CD4-positive, alpha-beta T cell treated with Interleukin-21 for 1 hour (primary cell): ENCODE data around the gene KCNH8.

Experiments
- DNase-seq: peaks from one replicate; pipeline ENCODE4 v3.0.0-alpha.2; 2020

The KCNH8 gene

GRCh38 chr3:19522305-19522704 lies 374.0 kb downstream of the KCNH8 start:
- no peak for DNase-seq

GRCh38 chr3:19526071-19526470 lies 377.8 kb downstream of the KCNH8 start:
- DNase-seq: no peak

DNA sequence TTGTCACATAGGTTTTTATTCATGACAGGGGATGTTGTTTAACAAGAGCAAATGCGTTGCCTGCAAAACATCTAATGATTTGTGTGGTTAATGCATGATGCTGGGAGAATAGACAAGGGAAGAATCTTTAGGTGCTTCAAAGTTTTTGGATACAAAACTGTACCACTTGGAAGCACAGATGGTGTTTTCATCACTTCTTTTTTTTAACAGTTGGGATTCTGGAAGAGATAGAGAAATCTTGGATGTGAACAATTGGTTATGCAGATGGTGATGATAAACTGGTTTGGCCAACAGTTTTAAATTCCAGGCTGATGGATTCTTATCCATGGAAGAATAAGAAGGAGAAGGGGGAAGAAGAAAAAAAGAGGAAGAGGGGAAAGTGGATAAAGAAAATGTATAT lies 379.4 kb downstream of the KCNH8 start:
- DNase-seq: no peak

- no peak for DNase-seq
These were observed 383.1 kb downstream of the KCNH8 start for GRCh38 chr3:19531426-19531825.

GRCh38 chr3:19539518-19540392 lies 391.4 kb downstream of the KCNH8 start:
- no peak for DNase-seq

GRCh38 chr3:19540464-19540863 lies 392.2 kb downstream of the KCNH8 start:
- no peak for DNase-seq

DNA sequence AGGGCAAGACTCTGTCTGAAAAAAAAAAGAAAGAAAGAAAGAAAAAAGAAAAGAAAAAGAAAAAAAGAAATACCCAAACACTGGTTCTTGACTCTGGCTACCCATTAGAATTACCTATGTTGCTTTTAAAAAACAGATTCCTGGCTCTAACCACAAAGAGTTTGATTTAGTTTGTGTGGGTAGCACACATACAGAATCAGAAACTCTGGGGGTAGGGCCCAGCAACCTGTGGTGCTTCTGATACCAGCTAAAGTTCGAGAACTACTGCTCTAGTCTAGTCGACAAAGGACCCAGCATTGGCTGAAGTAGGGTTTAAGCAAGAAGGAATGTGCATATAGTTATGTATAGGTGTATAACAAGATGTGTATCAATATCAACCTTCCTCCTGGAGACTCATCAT lies 393.0 kb downstream of the KCNH8 start:
- no peak for DNase-seq

- no peak for DNase-seq
These were observed 395.0 kb downstream of the KCNH8 start for GRCh38 chr3:19543212-19543841.

DNA sequence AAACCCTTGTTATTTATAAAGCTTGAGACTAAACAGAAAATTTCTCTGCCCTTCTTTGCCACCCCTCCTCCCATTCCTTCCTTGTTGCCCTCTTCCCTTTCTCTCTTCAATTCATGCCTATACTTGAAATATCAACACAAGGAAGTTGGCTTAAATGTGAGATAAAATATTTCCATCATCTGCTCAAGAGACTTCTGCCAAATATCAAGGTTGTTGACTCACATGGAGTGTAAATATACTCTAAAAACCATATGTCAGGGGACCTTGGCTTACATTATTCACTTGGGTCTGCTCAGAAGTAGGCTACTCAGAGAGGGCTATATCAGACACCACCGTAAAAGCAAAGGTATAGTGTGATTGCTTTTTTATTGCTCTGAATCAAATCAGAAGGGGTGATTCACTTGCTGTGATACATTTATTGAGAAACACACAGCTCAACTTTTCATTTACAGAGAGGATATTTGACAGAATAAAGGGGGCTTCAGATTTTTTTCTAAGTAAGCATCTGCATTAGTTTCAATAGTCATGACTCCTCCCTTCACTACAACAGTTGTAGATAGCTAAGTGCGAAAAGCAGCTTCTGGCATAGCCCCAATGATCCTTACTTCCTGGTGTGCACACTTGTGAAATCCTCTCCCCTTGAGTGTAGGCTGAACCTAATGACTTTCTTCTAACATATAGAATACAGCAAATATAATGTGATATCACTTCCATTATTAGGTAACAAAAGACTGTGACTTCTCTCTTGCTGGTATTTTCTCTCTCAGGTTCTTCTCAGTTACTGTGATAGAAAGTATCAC lies 399.6 kb downstream of the KCNH8 start:
- DNase-seq: no peak

DNA sequence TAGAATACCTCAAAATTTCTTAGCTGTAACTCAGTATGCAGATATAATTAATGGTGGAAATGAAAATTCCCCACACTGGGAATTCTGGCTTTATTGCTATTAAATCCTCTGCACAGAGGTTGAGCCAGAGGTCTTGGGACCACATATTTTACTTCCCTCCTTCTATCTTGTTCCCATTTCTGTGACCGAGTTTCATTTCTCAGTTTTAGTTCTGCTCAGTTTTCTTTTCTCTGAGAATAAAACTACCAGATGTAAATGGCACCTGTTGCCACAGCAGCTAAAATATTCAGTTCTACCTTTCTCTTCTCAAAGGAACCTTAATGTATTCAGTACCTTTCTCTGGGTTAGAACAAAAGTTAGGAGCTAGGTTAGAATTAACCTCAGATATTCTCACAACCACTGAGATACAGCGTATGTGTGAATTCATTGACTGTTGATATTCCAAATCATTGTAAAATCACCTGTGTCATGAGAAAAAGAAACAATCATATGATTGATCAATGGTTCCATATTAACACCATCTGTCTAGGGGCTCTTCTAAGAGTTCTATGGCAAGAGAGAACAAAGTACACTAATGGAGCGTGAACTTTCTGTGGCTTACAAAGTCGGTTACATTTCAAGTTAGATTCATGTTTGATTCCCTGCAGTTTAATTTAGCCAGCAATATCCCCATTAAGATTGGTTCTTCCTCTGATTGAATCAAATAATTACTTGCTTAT lies 411.6 kb downstream of the KCNH8 start:
- no peak for DNase-seq

- DNase-seq: no peak
These were observed 425.3 kb downstream of the KCNH8 start for GRCh38 chr3:19573644-19574043.

GRCh38 chr3:19574268-19574667 lies 426.0 kb downstream of the KCNH8 start:
- no peak for DNase-seq

DNA sequence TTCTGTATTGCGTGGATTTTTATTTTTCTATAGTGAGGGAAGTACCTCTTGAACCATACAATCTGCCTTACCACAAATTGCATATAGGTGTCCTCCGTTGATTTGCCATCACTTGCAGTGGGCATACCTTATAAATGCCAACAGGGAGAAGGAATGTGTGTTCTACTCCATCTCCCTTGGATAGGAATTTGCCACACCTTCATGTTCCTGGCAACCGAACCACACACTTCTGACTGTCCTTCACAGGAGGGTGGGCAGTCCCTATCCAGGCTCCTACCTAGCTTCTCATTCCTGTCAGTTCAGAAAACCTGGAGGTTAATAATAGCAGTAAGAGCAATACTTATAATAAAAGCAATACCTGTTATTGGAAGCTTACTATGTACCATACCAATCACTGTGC lies 428.0 kb downstream of the KCNH8 start:
- DNase-seq: no peak
